ENCODE measurements around the gene IGF2BP2.
A peak's percentile ranks its signal among the peaks of the same experiment; 100 is the strongest.

Gene IGF2BP2

GRCh38 chr3:185677146-185677829, 147.6 kb downstream of the IGF2BP2 start:
- Histone ChIP-seq H2AFZ (ENCODE audit: low read length) (no peak overlapping the region), H3K4me3 (ENCODE audit: low read length) (no peak overlapping the region), H3K79me2 (ENCODE audit: low read length) (no peaks in the 10 kb centered on the region), H3K9ac (ENCODE audit: low read length) (no peak overlapping the region), H3K4me2 (ENCODE audit: low read depth, low read length) (no peak overlapping the region), H4K20me1 (ENCODE audit: insufficient read depth, low read length) (no peaks in the 10 kb centered on the region), H3K9me2 (replicated peaks; ENCODE audit: insufficient read depth, low read length) (no peaks in the 10 kb centered on the region), H3K27ac (ENCODE audit: low read length) (no peak overlapping the region), H3K9me3 (replicated peaks; ENCODE audit: insufficient read depth, low read length) (no peaks in the 10 kb centered on the region), H3K36me3 (replicated peaks; ENCODE audit: insufficient read depth, low read length) (no peaks in the 10 kb centered on the region), H3K27me3 (replicated peaks; ENCODE audit: insufficient read depth, low read length) (no peaks in the 10 kb centered on the region), H3F3A (ENCODE audit: insufficient read depth, low read length) (no peaks in the 10 kb centered on the region), H3K4me1 (ENCODE audit: low read length) (no peaks in the 10 kb centered on the region)
- peak; percentile 76 for DNase-seq
- no peak for TF ChIP-seq EZH2phosphoT487 (IDR thresholded peaks at IDR 0.05; ENCODE audit: low read length)
- TF ChIP-seq CTCF (IDR thresholded peaks at IDR 0.05; ENCODE audit: low read length), result peak; percentile 86
- TF ChIP-seq EZH2 (optimal IDR thresholded peaks at IDR 0.05; ENCODE audit: low read depth, low read length), result no peak

- no peaks in the 10 kb centered on the region for H3K27me3 ChIP-seq (replicated peaks; ENCODE audit: insufficient read depth, low read length)
- TF ChIP-seq CTCF (IDR thresholded peaks at IDR 0.05; ENCODE audit: low read length) (no peak), EZH2 (optimal IDR thresholded peaks at IDR 0.05; ENCODE audit: low read depth, low read length) (no peak), EZH2phosphoT487 (IDR thresholded peaks at IDR 0.05; ENCODE audit: low read length) (no peak)
- no peaks in the 10 kb centered on the region for H4K20me1 ChIP-seq (ENCODE audit: insufficient read depth, low read length)
- H2AFZ ChIP-seq (ENCODE audit: low read length), result no peak overlapping the region
- H3K4me3 ChIP-seq (ENCODE audit: low read length), result no peak overlapping the region
- no peaks in the 10 kb centered on the region for H3K9me2 ChIP-seq (replicated peaks; ENCODE audit: insufficient read depth, low read length)
- DNase-seq, result no peak
- H3K4me2 ChIP-seq (ENCODE audit: low read depth, low read length), result no peak overlapping the region
- no peaks in the 10 kb centered on the region for H3K9me3 ChIP-seq (replicated peaks; ENCODE audit: insufficient read depth, low read length)
- H3K36me3 ChIP-seq (replicated peaks; ENCODE audit: insufficient read depth, low read length), result no peaks in the 10 kb centered on the region
- no peaks in the 10 kb centered on the region for H3F3A ChIP-seq (ENCODE audit: insufficient read depth, low read length)
- H3K27ac ChIP-seq (ENCODE audit: low read length), result no peak overlapping the region
- H3K79me2 ChIP-seq (ENCODE audit: low read length), result no peaks in the 10 kb centered on the region
- H3K9ac ChIP-seq (ENCODE audit: low read length), result no peak overlapping the region
- no peaks in the 10 kb centered on the region for H3K4me1 ChIP-seq (ENCODE audit: low read length)
Measured at GRCh38 chr3:185667574-185667973, 157.3 kb downstream of the IGF2BP2 start.

GRCh38 chr3:185663929-185664328, 160.9 kb downstream of the IGF2BP2 start:
- Histone ChIP-seq H3K9ac (ENCODE audit: low read length) (no peak overlapping the region), H3K79me2 (ENCODE audit: low read length) (no peaks in the 10 kb centered on the region), H3K36me3 (replicated peaks; ENCODE audit: insufficient read depth, low read length) (no peaks in the 10 kb centered on the region), H3K27me3 (replicated peaks; ENCODE audit: insufficient read depth, low read length) (no peaks in the 10 kb centered on the region), H3K27ac (ENCODE audit: low read length) (no peak overlapping the region), H3K9me3 (replicated peaks; ENCODE audit: insufficient read depth, low read length) (no peaks in the 10 kb centered on the region), H3K4me3 (ENCODE audit: low read length) (no peak overlapping the region), H4K20me1 (ENCODE audit: insufficient read depth, low read length) (no peaks in the 10 kb centered on the region), H3K4me1 (ENCODE audit: low read length) (peaks cover 4% of the 10 kb centered on the region; the same call in 1 of the 2 replicates), H3K4me2 (ENCODE audit: low read depth, low read length) (no peak overlapping the region), H3K9me2 (replicated peaks; ENCODE audit: insufficient read depth, low read length) (no peaks in the 10 kb centered on the region), H3F3A (ENCODE audit: insufficient read depth, low read length) (no peaks in the 10 kb centered on the region), H2AFZ (ENCODE audit: low read length) (no peak overlapping the region)
- DNase-seq, result no peak
- TF ChIP-seq EZH2 (optimal IDR thresholded peaks at IDR 0.05; ENCODE audit: low read depth, low read length) (no peak), EZH2phosphoT487 (IDR thresholded peaks at IDR 0.05; ENCODE audit: low read length) (no peak), CTCF (IDR thresholded peaks at IDR 0.05; ENCODE audit: low read length) (no peak)

Data from MM.1S (cell line).